HG03457 (cell line): ENCODE results near the gene SETD1B.
"Not testable (repeated sequence)": the region's sequence is repeated elsewhere in the genome, so short reads cannot be mapped to it uniquely, and the experiment has no call there.

ENCODE experiments used
- ATAC-seq: cut with Tn5 transposase; IDR thresholded peaks from one replicate; pipeline ENCODE4 v1.9.1; 2021; ENCODE audit warnings: moderate number of reproducible peaks; ENCODE audit not compliant: unreplicated experiment

The SETD1B gene

DNA sequence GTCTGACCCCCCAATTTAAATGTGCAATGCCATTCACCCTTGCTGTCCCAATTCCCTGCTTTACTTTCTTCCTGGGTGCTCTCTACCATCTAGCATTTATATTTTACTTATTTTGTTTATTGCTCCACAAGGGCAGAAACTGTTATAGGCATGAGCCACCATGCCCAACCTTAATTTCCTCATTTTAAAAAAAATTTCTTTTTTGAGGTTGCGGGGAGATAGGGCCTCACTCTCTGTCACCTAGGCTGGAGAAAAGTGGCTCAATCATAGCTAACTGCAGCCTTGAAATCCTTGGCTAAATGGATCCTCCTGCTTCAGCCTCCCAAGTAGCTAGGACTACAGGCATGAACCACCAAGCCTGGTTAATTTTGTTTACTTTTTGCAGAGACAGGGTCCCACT lies 41.9 kb downstream of the SETD1B start:
- no peak for ATAC-seq

DNA sequence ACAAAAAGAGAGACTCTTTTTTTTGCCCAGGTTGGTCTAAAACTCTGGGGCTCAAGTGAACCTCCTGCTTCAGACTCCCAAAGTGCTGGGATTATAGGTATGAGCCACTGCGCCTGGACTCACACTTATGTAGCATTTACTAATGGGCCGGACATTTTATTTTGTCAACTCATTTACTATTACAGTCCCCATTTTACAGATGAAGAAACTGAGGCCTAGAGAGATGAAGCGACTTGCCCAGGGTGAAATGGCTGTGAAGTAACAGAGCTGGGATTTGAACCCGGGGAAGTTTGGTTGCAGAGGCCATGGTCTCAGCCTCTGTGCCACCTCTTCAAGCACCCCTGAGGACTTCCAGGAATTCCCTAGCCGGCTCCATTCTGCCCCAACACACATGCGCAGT lies 45.4 kb downstream of the SETD1B start:
- no peak for ATAC-seq

DNA sequence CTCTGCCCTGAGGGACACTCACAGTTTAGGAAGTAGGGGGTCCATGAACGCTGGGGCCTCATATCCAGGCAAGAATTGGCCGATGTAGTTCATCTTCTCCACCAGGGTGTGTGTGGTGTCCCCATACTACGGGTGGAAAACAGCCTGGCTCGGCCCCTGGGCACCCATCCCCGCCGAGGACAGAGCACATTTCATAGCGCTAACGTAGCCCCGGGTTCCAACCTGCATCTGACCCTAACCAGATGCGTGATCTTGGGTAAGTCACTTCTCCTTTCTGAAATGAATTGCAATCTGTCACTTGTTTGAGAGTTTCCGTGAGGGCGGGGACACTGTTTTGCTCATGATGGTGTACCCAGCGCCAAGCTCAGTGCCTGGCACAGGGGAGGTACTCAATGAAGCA lies 45.9 kb downstream of the SETD1B start:
- no peak for ATAC-seq

DNA sequence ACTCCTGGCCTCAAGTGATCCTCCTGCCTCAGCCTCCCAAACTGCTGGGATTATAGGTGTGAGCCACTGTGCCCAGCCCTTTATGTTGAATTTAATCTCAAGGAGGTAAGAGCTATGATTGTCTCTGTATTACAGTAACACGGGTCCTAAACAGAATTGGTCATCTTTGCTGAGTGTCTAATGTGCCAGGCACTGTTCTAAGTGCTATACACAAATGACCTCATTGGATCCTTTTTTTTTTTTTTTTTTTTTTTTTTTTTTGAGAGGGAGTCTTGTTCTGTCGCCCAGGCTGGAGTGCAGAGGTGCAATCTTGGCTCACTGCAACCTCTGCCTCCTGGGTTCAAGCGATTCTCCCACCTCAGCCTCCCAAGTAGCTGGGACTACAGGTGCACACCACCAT lies 48.6 kb downstream of the SETD1B start:
- ATAC-seq = not testable (repeated sequence)

DNA sequence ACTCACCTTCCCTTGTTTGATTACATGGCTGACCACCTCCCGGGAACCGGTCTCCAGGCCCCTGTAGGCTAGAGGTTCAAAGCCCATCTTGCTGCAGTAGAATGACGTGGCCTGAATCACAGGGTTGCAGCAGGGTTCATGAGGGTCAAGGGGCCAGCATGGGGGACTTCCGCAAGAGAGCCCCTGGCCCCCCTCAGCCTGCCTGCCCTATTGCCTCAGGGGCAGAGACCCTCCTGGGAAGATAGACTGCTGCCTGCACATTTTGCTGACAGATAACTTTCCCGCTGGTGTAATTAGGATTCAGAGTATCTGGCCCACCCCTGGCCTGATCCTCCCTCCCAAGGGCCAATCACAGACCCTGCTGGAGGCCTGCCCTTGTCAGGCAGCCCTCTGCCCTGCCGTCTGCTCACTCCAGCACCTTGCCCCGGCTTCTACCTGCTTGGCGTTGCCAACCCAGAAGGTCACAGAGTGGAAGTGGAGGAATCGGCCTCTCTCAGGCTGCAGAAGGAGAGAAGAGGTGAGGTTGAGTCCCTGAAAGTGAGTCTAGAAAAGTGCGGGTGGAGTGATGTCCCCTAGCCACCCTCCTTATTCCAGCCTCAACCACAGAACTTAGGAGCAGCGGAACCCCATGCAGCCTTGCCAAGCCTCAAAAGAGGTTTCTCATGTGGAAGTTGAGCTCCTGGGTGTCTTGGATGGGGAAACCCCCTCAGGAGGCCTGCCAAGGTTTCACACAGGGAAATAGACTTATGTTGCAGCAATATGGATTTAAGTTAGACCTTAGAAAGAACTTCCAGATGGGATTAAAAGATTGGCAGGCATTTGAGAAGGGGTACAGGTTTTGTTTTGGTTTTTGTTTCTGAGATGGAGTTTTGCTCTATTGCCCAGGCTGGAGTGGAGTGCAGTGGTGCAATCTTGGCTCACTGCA lies 53.8 kb downstream of the SETD1B start:
- no peak for ATAC-seq

DNA sequence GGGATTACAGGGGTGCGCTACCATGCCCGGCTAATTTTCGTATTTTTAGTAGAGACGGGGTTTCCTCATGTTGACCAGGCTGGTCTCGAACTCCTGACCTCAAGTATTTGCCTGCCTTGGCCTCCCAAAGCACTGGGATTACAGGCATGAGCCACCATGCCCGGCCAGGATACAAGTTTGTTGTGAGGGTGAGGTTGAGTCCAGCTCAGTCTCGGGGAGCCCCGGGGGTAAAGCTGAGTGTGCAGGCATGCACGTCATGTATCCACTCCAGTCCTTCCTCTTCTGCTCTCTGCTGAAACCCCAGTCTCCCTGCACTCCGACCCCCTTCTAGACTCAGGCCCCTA lies 54.5 kb downstream of the SETD1B start:
- ATAC-seq = no peak

DNA sequence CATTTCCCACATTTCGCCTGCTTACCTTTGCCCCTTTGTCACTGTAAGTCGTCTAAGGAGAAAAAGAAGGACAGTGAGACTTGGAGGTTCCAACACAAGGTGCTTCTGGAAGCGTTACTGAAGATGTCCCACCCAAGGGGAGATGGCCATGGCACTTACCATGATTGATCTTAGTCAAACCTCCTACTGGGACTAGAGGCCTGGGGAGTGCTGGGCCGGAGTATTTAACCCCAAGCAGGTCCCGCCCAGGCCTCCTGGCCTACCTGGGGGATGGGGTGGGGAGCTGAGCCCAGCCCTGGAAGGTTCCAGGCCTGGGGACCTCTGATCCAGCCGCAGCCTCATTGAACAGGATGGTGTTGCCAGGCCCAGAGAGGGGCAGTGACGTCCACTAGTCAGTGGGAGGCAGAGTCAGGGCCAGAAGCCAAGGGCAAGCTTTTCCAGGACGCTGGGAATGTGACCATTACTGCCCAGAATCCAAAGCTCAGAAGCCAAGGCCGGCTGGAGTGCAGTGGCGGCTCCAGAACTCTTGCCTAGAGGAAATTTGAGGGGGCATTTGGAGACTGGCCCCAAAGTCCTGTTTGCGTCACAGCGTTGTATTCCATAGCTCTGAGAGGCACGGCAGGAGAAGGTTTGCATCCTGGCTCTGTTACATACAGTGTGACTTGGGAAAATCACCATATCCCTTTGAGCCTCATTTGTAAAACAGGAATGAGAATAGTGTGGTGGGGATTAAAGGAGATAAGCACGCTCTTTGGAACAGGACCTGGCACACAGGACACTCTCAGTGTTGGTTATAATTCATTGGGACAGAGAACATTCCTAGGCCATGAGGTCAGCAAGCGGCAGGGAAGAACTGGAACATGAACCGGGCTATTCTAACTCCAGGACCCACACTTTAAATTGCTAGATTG lies 55.1 kb downstream of the SETD1B start, which contains the start of gene HPD:
TSS of gene HPD (minus strand) at position 198 of the 911 bp plus-strand sequence. CDS start at position 162, 36 bp downstream.
- ATAC-seq = no peak

DNA sequence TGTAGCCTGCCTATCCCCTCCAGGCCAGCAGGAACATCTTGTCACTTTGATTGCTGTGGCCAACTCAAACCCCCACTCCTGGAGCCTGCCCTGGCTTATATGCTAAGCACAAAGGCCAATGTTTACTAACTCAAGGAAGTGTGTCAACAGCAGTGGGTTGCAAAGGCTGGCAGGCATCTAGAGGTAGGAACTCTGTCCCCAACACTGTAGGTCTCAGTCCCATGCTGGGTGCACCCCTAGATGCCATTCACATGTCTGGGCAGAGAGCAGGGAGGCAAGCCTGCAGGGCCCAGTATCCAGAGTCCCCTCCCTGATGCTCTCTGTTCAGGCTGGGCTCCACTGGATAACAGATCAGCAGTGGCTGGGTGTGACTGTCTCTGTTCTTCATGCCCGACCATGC lies 56.4 kb downstream of the SETD1B start:
- no peak for ATAC-seq

DNA sequence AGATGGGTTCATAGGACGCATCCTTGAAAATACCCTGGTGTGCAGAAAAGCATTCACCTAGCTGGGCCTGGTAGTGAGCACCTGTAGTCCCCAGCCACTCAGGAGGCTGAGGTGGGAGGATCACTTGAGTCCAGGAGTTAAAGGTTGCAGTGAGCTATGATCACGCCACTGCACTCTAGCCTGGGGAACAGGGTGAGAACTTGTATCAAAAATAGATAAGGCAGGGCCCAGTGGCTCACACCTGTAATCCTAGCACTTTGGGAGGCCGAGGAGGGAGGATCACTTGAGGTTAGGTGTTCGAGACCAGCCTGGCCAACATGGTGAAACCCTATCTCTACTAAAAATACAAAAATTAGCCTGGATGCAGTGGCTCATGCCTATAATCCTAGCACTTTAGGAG lies 56.9 kb downstream of the SETD1B start:
- ATAC-seq = not testable (repeated sequence)

DNA sequence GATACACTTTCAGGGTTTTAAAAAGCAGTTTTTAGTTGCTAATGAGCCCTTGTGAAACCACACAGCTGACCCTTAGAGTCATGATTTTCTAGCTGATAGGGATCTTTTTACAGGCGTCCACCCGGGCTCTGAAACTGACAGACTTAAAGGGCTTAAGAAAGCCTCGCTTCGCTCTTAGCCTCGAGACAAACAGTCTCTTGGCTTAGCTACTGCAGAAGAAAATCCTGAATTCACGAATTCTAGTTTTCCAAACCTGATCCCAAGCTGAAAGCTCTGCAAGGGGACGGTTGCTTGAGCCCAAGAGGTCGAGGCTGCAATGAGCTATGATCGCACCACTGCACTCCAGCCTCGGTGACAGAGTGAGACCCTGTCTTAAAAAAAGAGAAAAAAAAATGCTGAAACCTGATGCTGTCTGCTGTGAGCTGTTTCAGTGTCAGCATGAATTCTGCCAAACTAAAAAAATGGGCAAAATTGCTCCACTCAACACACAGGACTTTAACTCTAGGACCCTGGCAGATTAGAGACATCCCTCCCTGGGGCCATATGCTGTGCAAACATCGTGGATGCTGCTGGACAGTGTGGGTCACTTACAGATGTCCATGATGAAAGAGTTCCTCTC lies 57.9 kb downstream of the SETD1B start:
- no peak for ATAC-seq

DNA sequence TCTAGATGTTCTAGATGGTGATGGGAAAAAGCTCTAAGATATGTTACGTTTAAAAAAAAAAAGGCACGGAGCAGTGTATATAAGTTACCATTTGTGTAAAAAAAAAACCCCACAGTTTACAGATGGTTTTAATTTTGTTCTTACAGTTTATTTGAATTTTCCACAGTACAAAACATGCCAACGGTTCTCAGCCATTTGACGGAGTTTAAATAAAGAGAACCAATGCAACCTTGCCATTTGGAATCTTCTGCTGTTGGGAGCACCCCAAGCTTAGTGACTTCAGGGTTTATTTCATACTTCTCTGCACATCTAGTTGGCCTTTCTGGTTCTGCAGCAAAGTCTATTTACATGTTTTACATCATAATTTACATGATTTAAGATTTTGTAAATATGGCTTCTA lies 62.5 kb downstream of the SETD1B start:
- no peak for ATAC-seq

DNA sequence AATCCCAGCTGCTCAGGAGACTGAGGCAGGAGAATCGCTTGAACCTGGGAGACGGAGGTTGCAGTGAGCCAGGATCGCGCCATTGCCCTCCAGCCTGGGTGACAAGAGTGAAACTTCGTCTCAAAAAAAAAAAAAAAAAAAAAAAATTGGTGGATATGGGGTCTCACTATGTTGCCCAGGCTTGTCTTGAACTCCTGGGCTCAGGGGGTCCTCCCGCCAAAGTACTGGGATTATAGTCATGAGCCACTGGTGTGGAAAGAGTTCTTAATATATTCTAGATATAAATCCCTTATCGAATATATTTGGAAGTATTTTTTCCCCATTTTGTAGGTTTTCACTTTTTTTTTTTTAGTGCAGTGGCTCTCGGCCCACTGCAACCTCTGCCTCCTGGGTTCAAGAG lies 65.4 kb downstream of the SETD1B start:
- not testable (repeated sequence) for ATAC-seq

DNA sequence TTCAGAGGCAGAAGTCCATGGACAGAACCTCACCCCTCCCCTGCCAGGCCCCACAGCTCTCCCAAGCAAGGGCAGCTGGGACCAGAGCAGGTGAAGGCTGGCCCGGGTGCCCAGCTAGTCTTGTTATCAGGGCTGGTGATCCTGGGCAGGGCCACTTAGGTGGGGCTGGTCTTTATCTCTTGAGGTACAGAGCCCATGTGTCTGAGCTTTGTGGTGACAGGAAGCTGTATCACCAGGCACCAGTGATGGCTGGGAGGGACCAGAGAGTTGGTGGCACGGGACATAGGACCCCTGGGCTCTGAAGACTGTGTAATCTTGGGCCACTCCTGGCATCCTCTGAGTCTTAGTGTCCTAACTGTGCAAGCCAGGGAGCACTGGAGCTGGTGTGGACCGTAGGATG lies 67.7 kb downstream of the SETD1B start:
- ATAC-seq = no peak

DNA sequence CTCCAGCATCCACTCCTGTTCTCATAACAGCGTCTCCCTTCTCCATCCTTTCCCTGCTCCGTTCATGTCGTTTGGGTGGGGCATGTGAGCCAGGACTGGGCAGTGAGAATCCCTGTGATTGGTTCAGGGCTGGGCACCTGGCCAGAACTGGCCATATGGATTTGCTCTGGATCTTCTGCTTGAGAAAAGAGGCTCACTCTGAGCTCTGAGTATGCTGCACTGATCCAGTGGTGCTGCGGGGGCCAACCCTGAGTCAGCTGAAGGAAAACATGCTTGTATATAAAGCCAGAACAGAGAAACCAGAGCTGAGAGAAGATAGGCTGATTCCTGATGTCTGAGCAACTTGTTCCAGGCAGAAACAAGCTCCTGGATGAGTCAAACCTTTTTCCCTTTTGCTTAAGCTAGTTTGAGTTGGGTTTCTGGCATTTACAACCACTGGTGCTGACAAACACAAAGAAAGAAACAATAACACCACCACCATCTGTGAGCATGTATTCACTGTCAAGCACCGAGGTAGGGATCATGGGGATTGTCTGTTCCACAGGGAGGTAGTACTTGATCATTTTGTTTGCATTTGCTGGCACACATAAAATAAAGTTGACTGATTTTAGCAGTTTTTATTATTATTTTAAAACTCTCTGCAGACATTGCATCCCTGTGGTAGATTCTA lies 68.9 kb downstream of the SETD1B start:
- ATAC-seq = no peak

DNA sequence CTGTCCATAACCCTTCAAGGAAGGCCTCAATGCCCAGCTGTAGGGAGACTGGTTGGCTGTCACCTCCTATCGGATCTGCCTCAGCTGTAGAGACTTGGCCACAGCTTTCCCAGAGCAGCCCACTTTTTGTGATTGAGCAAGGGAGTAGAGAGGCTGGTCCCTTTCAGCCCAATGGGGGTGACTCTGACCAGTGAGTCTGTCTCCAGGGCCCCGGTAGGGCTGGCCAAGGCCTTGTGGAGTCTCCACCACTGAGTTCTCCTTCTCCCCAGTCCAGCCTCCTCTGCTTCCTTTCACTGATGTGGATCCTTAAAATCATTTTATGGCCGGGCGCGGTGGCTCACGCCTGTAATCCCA lies 69.4 kb downstream of the SETD1B start:
- ATAC-seq = no peak

DNA sequence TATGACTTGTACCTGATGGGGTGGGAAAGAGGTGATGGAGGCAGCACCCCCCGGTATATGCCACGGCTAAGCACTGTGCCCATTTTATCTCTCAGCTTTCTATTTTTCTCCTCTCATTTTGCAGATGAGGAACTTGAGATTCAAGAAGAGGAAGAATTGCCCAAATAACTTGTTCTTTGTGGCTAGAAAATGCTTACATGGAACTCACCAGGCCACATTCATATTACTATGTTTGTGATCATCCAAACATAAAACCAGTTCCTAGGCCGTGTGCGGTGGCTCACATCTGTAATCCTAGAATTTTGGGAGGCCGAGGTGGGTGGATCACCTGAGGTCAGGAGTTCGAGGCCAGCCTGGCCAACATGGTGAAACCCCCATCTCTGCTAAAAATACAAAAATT lies 70.3 kb downstream of the SETD1B start:
- no peak for ATAC-seq

DNA sequence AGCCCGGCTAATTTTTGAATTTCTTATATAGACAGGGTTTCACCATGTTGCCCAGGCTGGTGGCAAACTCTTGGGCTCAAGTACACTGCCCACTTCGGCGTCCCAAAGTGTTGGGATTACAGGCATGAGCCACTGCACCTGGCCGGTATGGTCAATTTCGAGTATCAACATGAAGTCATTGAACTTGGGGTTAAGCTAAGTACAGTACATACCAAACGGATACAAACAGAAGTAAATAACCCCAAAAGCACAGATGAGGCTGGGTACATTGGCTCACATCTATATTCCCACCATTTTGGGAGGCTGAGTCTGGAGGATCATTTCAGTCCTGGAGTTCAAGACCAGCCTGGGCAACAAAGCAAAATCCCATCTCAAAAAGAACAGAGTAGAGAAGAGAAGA lies 71.8 kb downstream of the SETD1B start:
- no peak for ATAC-seq

DNA sequence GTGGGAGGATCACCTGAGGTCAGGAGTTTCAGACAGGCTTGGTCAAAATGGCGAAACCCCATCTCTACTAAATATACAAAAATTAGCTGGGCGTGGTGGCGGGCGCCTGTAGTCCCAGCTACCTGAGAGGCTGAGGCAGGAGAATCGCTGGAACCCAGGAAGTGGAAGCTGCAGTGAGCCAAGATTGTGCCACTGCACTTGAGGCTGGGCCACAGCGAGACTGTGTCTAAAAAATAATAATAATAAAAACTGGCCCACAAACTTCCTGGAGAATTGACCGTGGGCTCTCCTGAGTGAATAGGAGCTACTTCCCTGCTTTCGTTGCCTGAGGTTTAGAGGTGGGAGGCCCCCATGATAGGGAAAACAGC lies 72.3 kb downstream of the SETD1B start:
- ATAC-seq = not testable (repeated sequence)
